ENCODE measurements around the gene PARP14.

Gene PARP14

DNA sequence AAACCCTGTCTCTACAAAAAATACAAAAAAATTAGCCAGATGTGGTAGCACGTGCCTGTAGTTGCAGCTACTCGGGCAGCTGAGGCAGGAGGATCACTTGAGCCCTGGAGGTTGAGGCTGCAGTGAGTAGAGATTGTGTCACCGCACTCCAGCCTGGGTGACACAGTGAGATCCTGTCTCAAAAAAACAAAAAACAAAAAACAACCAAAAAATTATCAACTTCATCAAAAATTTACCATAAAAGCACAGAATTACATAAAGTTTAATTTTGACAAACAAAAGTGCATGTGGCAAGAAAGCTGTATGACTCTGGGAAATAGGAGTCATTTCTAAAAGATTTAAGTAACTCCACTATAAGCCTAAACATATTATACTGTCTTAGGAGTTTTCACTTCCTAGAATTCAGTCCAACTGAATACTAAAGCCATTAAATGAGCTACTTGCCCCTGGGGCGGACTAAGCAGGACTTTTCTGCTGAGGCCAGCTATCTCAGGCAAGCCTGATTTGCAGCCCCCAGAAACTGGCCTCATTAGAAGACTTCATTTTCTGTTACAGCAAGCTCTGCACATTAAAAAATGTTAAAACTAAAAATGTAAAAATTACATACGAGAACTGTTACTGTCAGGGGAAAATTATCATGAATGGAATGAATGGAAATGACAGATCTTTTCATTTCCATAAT, 90.0 kb downstream of the PARP14 start:
- H3K27ac ChIP-seq, result no peak overlapping the region
- TF ChIP-seq, protein P1, sequence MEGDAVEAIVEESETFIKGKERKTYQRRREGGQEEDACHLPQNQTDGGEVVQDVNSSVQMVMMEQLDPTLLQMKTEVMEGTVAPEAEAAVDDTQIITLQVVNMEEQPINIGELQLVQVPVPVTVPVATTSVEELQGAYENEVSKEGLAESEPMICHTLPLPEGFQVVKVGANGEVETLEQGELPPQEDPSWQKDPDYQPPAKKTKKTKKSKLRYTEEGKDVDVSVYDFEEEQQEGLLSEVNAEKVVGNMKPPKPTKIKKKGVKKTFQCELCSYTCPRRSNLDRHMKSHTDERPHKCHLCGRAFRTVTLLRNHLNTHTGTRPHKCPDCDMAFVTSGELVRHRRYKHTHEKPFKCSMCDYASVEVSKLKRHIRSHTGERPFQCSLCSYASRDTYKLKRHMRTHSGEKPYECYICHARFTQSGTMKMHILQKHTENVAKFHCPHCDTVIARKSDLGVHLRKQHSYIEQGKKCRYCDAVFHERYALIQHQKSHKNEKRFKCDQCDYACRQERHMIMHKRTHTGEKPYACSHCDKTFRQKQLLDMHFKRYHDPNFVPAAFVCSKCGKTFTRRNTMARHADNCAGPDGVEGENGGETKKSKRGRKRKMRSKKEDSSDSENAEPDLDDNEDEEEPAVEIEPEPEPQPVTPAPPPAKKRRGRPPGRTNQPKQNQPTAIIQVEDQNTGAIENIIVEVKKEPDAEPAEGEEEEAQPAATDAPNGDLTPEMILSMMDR (conservative IDR thresholded peaks at IDR 0.05), result no peak
- TF ChIP-seq ZFX (IDR thresholded peaks at IDR 0.05), result no peak

GRCh38 chr3:122772827-122773226, 92.2 kb downstream of the PARP14 start:
- H3K27ac ChIP-seq, result no peak overlapping the region
- TF ChIP-seq ZFX (IDR thresholded peaks at IDR 0.05), result no peak
- TF ChIP-seq, protein P1 (conservative IDR thresholded peaks at IDR 0.05), result no peak

DNA sequence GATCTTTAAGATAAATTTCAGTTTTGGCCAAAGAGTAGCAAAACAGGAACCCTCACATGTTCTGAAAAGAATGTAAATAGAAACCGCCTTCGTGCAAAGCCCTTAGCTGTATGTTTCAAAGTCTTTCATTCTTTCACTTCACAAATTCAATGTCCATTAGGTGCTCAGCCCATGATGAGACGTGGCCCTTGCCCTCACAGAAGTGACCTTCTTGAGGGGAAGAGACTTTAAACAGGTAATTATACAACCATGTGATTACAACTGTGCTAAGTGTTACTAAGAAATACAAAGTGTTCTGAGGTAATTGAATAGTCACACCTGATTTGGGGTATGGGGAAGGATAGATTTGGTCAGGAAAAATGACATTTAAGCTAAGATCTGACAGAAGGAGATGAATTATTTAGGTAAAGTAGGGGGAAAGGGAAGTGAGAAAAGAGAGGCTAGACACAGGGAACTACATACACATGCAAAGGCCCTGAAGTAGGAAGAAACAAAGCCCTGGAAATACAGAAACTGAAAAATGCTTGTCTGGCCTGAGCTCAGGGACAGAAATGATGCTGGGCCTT, 93.4 kb downstream of the PARP14 start:
- TF ChIP-seq, protein P1 (conservative IDR thresholded peaks at IDR 0.05), result no peak
- TF ChIP-seq ZFX (IDR thresholded peaks at IDR 0.05), result no peak
- no peak overlapping the region for H3K27ac ChIP-seq

DNA sequence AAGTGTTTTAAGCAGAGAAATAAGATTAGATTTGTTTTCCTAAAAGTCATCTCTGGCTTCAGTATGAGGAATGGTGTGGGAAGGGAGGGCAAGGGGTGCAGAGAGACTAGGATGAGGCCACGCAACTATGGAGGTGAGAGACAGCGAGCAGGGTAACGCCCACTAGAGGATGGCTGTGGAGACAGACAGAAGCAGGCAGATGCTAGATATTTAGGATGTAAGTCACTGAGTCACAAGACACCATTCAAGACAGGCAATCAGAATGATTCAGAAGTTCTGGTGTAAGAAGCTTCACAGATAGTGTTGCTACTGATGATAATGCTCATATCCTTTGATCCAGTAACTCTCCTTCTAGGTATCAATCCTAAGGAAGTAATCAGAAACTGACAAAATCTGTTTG, 93.9 kb downstream of the PARP14 start:
- TF ChIP-seq, protein P1 (conservative IDR thresholded peaks at IDR 0.05), result no peak
- no peak for TF ChIP-seq ZFX (IDR thresholded peaks at IDR 0.05)
- no peak overlapping the region for H3K27ac ChIP-seq

- no peak overlapping the region for H3K27ac ChIP-seq
- TF ChIP-seq, protein P1 (conservative IDR thresholded peaks at IDR 0.05), result no peak
- TF ChIP-seq ZFX (IDR thresholded peaks at IDR 0.05), result no peak
Observed at GRCh38 chr3:122776675-122777468, 96.2 kb downstream of the PARP14 start.

GRCh38 chr3:122777563-122777962, 96.9 kb downstream of the PARP14 start:
- no peak overlapping the region for H3K27ac ChIP-seq
- TF ChIP-seq, protein P1 (conservative IDR thresholded peaks at IDR 0.05), result no peak

All from C4-2B (cell line).